SK-MEL-5 (cell line): ENCODE data around the gene KIFBP. TPM values are rescaled to one million over a fixed set of nuclear protein-coding genes. Genes with fewer than 3 reads are reported as not detected.
A peak's percentile ranks its signal among the peaks of the same experiment; 100 is the strongest.
"Not testable (repeated sequence)": the region's sequence is repeated elsewhere in the genome, so short reads cannot be mapped to it uniquely, and the experiment has no call there.

Experiments used
- DNase-seq: peaks from one replicate; pipeline ENCODE4 v3.0.0-alpha.2; 2016; ENCODE audit warnings: low read depth, low spot score
- in situ Hi-C: cut with HindIII; loops from 2 replicates; pipeline ENCODE4 v1.10.0; 2016; ENCODE audit warnings: low sequenced_read_pairs, high pct_unique_total_duplicates, low pct_unique_long_range_greater_than_20kb
- total RNA-seq: library from RNA; depleted of rRNA; stranded (reverse); fragments of >200 nt; shearing (Covaris generic); gene quantifications from 2 replicates; pipeline ENCODE4 v1.2.3, GENCODE V29; 2014

Gene KIFBP
- total RNA-seq, 1 experiment from 2014 or later = 18.9 TPM

DNA sequence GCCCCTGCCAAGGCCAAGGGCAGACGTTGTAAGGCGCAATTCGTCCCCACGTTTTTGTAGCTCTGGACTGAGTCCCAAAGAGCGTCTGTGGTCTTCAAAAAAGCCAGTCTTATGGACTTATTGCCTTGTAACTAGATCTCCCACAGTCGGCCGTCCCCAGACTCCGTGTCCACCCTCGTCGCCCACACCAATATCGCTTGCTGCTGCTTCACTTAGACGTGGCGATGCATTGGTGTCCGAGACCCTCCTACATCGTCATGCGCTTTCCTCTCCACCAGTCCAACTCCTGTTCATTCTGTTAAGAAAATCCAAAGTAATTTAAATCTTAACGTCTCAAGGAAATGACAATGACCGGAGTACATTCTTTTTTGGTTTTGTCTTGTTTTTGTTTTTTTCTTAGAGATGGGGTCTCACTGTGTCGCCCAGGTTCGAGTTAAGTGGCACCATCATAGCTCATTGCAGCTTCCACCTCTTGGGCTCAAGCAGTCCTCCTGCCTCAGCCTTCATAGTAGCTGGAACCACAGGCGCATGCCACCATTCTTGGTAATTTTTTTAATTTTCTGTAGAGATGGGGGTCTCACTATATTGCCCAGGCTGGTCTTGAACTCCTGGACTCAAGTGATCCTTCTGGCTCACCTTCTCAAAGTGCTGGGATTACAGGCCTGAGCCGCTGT, 851 bp downstream of the KIFBP start:
- in situ Hi-C loops = no loop called here
- peak; percentile 2 for DNase-seq

DNA sequence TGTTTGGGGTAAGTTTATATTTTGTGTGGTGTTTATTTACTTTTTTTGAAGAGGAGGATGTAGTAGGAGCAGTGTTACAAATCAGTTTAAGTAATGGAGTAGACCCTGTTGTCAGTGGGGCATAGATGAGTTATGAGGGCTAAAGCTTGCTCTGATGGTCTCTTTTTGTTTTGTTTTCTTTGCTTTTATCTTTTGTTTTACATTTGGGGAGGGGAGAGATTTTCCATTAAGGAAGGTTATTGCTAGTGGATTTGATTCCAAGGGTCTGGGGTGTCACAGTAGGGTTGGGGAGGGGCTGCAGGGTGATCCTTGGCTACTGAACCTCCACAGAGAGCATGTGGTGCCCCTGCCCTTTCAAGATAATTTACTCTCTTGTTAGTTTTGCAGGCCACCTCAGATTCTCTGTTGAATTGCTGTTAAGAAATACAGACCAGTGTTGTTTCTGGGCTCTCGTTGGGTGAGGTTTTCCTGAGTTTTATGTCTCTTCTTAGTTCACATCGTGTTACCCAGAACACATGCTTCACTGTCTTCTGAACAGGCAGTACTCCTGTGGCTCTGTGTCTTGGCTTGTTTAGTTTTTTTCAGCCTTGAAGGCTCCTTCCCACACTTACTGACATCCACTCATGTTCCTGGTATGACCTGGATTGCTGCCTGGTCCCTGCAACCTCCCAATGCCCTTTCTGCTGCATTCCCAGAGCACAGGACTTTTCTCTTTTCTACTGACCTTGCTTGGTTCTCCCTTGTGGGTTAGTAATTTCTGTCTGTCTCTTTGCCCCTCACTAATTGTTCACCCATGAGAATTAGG, 4.2 kb downstream of the KIFBP start:
- in situ Hi-C loops = no loop called here
- peak; percentile 55 for DNase-seq

DNA sequence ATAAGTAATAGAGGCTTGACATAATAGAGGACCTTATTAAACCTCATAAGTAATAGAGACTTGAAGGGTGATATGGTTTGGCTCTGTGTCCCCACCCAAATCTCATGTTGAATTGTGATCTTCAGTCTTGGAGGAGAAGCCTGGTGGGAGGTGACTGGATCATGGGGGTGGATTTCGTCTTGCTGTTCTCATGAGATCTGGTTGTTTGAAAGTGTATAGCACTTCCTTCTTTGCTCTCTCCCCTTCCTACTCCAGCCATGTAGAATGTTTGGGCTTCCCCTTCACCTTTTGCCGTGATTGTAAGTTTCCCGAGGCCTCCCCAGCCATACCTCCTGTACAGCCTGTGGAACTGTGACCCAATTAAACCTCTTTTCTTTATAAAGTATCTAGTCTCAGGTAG, 8.6 kb downstream of the KIFBP start:
- in situ Hi-C loops = no loop called here
- no peak for DNase-seq

DNA sequence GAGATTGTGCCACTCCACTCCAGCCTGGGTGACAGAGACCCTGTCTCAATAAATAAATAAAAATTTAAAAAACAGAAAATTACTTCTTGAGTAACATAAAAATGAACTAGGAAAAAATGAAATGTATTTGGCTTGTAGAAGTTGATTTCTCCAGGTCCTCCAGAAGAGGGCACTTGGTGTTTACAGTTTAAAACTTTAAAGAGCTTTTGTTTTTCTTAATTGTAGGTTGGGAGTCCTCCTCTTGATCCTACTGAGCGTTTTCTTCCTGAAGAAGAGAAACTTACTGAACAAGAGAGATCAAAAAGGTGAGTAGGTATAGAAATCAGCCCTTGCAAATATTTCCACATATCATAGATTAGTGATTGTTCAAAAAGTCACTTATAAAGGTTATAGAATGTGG, 16.2 kb downstream of the KIFBP start:
- peak; percentile 53 for DNase-seq
- in situ Hi-C loops = no loop called here

DNA sequence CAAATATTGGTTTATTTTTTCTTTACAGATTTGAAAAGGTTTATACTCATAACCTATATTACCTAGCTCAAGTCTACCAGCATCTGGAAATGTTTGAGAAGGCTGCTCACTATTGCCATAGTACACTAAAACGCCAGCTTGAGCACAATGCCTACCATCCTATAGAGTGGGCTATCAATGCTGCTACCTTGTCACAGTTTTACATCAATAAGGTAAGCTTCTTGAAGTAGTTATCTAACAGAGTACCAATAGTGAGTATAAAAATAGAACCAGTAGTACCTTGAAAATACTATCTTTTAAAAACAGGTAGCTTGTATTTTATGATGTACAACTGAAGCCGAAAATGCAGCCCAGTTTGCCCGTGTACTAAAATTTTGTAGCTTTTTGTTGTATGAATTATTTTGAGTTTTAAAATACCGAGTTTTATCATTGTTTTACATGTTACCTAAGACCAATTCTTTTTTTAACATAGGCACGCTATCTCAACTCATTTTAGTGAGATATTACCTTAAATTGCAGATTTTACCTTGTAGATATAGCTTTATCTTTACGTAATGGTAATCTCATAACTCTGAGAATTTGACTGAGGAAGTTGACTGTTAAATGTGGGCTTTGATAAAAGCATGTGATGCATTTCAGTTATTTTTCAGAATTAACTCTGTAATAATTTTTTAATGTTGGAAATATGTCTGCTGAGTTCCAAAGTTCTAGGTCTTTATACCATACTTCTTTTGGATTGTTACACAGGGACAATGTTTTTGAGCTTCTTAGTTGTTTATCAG, 17.3 kb downstream of the KIFBP start:
- no peak for DNase-seq
- in situ Hi-C loops = no loop called here

DNA sequence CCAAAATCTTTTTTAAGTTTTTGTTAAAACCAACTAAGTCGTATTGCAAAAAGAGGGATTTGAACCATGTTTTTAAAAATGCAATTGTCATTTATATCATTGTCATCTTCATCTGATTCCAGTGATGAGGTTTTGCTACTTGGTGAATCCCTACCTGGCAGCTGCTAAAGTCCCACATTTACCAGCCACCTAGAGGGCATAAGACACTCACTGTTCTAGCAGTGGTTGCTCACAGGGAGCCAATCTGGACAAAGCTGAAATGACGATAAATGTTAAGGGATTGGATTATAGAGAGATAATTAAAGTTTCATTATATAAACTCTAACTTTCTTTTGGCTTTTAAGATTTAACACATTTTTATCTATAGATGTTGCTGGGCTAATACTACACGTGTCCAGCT, 18.7 kb downstream of the KIFBP start:
- in situ Hi-C loops = no loop called here

DNA sequence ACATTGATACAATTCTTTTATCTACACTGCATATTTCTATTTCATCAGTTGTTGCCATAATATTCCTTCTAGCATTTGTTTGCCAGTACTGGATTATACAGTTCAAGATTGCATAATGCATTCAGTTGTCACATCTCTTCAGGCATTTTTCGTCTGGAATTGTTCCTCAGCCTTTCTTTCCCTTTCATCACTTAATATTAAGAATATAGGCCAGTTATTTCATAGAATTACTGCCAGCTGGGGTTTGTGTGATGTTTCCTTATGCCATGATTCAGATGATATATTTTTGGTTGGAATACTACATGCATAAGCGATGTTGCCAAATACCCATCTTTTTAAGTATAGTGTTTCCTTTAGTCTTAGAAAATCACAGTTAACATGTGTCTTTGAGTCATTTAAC, 20.8 kb downstream of the KIFBP start:
- in situ Hi-C loops = no loop called here
- DNase-seq = no peak

More for the DNA sequence above, 18.7 kb downstream of the KIFBP start:
- DNase-seq = peak; percentile 6

DNA sequence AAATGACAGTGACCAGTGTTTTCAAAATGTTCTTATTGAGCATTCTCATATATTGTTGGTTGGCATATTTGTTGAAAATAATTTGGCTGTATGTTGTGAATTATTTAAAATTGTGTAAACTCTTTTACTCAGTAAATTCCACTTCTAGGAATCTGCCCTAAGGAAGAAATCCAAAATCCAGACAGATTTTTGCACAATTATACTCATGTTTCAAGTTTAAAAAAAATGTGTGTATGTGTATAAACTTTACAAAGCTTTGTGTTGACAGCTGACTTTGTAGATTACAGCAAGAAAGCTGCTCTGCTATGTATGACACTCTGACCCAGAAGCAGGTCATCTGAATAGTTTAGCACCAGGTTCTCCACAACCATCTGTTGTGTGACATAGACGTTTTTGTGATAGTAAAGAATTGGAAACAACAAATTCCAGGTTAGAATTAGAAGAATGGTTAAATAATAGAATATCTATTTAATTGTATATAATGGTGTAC, 21.6 kb downstream of the KIFBP start:
- no peak for DNase-seq
- in situ Hi-C loops = no loop called here

DNA sequence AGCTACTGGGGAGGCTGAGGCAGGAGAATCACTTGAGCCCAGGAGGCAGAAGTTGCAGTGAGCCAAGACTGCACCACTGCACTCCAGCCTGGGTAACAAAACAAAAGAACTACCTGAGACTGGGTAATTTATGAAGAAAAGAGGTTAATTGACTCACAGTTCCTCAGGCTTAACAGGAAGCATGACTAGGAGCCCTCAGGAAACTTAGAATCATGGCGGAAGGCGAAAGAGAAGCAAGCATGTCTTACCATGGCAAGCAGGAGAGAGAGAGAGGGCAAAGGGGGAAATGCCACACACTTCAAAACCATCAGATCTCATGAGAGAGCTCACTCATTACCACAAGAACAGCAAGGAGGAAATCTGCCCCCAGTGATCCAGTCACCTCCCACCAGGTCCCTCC, 24.2 kb downstream of the KIFBP start:
- DNase-seq, in situ Hi-C loops: not testable (repeated sequence)

DNA sequence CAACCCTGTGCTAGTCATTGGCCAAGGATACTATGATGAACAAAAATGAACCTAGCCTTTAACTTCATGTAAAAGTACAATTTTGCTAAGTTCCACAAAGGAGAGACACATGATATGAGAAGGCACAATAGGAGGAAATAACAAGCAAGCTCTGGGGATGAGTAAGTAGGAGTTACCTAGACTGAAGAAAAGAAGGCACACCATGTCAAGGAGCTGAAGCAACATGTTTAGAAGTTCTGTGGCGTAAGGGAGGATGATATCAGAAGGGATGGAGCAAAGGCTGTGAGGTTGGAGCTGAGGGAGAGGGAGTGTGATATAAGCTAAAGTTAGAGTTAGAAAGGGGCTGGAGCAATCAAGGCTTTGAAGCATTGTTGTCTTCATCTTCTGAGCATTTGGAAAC, 25.6 kb downstream of the KIFBP start:
- no peak for DNase-seq
- in situ Hi-C loops = no loop called here

DNA sequence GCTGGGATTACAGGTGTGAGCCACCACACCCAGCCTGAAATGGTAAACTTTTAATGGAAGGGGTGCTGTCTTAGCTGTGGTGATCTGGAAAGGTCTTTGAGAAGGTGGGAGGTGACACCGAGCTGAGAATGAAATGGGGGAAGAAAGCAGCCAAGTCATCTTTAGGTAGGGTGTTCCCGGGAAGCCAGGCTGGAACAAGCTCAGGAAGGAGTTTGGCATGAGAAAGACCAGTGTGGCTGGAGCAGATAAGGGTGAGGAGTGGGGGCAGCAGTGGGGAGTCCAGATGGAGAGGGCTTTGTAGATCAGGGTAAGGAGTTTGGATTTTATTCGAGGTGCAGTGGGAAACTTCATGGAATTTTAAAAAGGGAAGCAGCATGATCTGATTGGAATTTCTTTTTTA, 30.0 kb downstream of the KIFBP start:
- in situ Hi-C loops = no loop called here
- DNase-seq = no peak

DNA sequence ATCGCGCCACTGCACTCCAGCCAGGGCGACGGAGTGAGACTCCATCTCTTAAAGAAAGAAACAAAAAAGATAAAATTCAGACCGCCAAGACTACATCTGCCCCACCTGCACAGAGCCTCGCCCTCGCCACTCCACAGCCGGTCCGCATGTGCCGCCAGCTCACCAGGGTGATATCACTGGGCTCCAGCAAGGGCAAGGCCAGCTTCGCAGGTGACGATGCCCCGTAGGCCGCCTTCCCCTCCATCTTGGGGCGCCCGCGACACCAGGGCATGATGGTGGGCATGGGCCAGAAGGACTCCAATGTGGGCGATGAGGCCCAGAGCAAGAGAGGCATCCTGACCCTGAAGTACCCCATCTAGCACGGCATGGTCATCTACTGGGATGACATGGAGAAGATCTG, 34.0 kb downstream of the KIFBP start:
- DNase-seq = no peak

DNA sequence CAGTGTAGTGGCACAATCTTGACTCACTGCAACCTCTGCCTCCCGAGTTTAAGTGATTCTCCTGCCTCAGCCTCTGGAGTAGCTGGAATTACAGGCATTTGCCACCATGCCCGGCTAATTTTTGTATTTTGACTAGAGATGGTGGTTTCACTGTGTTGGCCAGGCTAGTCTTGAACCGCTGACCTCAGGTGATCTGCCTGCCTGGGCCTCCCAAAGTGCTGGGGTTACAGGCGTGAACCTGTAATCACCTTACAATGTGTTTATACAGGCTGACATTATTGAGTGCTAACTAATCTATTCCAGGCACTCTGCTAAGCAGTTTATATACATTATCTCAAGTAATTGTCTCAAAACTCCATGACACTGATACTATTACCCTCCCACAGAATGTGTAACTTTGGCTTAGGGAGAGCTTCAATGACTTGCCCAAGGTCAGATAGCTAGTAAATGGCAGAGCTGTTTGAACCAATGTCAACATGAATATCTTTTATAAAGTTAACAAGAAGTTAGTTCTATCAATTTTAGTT, 36.8 kb downstream of the KIFBP start:
- DNase-seq = no peak
- in situ Hi-C loops = no loop called here

More for the DNA sequence above, 34.0 kb downstream of the KIFBP start:
- in situ Hi-C loops = no loop called here

DNA sequence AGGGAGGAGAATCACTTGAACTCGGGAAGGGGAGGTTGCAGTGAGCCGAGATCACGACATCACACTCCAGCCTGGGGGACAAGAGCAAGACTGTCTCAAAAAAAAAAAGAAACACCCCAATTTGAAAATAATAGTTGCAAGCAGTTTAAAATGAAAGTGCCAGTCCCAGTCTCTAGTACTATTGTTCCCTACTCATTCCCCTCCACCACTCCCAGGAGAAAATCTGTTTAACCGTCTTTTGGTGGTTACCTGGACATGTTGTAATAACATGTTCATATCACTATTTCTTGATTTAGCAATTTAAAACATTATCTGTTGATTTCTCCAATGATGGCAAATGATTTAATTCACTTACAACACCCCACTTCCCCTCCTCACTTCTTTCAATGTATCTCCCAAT, 44.7 kb downstream of the KIFBP start:
- in situ Hi-C loops = no loop called here
- no peak for DNase-seq

DNA sequence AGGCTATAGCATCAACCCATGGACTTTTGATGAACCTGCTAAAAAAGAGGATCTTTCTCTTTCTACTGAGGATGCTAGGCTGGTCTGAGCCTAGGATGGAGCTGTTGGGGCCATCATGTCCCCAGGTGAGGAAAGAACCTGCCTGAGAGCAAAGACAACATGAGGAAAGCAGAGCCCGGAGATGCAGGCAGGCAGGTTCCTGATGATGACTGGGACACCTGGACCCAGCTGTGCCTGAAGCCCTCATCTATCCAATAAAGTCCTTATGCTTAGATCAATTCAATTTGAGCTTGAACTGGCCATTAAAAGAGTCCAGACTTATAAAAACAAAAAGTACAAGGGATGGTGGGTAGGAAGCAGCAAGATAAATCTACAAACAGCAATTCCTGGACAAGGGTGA, 48.9 kb downstream of the KIFBP start:
- no peak for DNase-seq
- in situ Hi-C loops = no loop called here

DNA sequence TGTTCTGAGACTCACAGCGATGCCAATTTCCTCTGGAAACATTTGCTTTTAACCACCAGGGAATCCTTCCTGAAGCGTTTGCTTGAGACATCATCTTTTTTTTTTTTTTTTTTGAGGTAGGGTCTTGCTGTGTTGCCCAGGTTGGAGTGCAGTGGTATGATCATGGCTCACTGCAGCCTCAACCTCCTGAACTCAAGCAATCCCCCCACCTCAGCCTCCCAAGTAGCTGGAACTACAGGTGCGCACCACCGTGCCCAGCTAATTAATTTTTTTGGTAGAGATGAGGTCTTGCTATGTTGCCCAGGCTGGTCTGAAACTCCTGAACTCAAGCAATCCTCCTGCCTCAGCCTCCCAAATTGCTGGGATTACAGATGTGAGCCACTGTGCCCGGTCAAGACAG, 52.3 kb downstream of the KIFBP start:
- in situ Hi-C loops = not testable (repeated sequence)

DNA sequence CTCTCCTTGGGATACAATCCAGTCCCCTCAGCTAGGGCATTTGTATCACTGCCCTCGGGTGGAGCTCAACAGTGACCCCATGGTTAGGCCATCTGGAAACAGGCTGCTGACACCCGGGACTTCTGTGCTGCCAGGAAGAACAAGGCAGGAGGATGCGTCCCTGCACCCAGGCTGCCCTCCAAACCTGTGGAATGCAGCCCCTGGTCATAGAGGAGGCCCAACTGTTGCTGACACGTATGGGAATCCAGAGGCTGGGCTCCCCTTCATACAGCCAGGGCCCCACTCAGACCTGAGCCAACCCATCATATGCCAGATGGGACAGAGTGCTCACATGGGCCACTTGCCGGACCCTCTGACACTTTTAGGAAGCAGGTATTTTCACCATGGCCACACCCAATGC, 53.8 kb downstream of the KIFBP start:
- DNase-seq = no peak
- in situ Hi-C loops = no loop called here

More for the DNA sequence above, 52.3 kb downstream of the KIFBP start:
- not testable (repeated sequence) for DNase-seq

DNA sequence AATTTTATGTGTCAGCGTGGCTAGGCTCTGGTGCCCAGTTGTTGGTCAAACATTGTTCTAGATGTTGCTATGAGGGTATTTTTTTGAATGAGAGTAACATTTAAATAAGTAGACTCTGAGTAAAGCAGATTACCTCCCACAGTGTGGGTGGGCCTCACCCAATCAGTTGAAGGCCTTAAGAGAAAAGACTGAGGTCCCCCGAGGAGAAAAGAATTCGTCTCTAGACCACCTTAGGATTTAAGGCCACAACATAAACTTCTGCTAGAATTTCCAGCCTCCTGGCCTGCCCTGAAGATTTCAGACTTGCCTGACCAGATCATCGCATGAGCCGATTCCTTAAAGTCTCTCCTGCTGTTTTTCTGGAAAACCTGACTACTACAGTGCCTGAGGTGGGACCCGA, 54.2 kb downstream of the KIFBP start:
- no peak for DNase-seq
- in situ Hi-C loops = no loop called here
